ENCODE results near the gene MUC5AC. TPM values are rescaled to one million over a fixed set of nuclear protein-coding genes. Genes with fewer than 3 reads are reported as not detected.
"Not testable (repeated sequence)": the region's sequence is repeated elsewhere in the genome, so short reads cannot be mapped to it uniquely, and the experiment has no call there.

Gene MUC5AC, protein sequence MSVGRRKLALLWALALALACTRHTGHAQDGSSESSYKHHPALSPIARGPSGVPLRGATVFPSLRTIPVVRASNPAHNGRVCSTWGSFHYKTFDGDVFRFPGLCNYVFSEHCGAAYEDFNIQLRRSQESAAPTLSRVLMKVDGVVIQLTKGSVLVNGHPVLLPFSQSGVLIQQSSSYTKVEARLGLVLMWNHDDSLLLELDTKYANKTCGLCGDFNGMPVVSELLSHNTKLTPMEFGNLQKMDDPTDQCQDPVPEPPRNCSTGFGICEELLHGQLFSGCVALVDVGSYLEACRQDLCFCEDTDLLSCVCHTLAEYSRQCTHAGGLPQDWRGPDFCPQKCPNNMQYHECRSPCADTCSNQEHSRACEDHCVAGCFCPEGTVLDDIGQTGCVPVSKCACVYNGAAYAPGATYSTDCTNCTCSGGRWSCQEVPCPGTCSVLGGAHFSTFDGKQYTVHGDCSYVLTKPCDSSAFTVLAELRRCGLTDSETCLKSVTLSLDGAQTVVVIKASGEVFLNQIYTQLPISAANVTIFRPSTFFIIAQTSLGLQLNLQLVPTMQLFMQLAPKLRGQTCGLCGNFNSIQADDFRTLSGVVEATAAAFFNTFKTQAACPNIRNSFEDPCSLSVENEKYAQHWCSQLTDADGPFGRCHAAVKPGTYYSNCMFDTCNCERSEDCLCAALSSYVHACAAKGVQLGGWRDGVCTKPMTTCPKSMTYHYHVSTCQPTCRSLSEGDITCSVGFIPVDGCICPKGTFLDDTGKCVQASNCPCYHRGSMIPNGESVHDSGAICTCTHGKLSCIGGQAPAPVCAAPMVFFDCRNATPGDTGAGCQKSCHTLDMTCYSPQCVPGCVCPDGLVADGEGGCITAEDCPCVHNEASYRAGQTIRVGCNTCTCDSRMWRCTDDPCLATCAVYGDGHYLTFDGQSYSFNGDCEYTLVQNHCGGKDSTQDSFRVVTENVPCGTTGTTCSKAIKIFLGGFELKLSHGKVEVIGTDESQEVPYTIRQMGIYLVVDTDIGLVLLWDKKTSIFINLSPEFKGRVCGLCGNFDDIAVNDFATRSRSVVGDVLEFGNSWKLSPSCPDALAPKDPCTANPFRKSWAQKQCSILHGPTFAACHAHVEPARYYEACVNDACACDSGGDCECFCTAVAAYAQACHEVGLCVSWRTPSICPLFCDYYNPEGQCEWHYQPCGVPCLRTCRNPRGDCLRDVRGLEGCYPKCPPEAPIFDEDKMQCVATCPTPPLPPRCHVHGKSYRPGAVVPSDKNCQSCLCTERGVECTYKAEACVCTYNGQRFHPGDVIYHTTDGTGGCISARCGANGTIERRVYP (N-terminal part only)
- total RNA-seq (2014; rRNA removed; shearing (Covaris generic)): not detected in 2 replicates
- under 0.01 and 0.01 TPM in 2 replicates for polyA plus RNA-seq (2015; cell fraction: cytosol; rRNA removed)
- polyA plus RNA-seq (2015; cell fraction: nucleus; rRNA removed): 0.05 TPM in 1 of 2 replicates, not detected in the other

DNA sequence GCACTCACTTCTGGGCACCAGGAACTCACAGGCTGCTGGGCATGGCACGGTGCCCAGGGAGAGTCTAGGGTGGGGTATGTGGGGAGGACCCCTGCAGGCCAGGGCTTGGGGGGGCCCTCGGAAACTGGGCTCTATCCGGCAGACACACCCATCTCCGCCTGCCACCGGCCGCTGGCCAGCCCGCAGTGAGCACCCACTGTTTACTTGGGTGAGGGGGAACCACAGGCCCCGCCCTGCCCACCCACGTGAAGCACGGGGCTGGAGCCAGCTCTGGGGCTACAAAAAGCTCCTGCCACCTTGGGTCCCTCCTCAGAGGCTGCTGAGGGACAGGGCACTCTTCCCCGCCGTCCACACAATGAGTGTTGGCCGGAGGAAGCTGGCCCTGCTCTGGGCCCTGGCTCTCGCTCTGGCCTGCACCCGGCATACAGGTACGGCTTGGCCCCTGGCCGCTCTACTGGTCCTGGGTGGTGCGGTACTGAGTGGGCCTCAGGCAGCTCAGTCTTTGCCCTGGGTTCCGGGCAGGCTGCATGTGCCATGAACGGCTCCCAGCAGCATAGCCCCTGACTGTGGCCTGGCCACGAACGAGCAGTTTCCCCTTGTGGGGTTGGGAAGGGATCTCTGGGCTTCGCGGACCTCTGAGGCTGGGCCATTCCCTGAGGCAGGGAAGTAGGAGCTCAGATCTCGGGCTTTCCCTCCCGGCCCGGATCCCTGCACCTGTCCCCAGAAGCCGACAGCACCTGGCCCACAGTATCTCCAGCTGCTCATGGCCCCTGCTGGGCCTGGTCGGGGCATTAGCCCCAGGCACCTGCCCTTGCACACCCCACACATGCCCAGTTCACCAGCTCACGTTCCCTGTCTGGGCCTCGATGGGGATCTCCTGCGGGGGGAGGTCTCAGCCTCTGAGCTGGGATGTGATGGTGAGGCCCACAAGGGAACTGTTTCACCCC lies at the start of gene MUC5AC:
TSS of gene MUC5AC (plus strand) at position 309 of the 947 bp plus-strand sequence. CDS start at position 356, 47 bp downstream.
- DNase-seq (ENCODE audit: low read depth, low spot score): no peak
- in situ Hi-C loops (cut with HindIII; ENCODE audit: low pct_unique_long_range_greater_than_20kb, low sequenced_read_pairs): no loop called here

DNA sequence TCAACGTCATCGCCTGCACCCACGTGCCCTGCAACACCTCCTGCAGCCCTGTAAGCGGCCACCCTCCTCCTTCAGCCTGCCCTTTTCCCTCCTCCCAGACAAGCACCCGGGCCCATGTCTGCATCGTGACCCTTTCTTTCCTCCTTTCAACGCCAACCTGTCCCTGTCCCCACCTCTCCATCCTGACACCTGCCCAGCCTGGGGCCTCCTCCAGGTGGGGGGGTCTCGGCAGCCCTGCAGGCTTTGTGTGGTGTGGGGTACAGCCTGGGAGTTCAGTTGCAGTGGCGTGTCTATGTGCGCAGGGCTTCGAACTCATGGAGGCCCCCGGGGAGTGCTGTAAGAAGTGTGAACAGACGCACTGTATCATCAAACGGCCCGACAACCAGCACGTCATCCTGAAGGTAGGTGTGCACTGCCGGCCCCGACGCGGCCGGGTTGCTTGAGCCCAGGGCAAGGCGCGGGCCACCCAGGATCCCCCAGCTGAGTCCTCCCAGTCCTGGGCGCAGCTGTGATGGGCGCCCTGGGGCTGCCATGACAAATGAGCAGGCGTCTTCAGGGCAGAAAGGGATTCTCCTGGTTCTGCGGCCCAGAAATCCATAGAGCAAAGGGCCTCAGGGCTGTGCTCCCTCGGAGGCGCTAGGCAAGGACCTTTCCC lies 49.4 kb upstream of the MUC5AC start:
- no peak for DNase-seq (ENCODE audit: low read depth, low spot score)
- in situ Hi-C loops (cut with HindIII; ENCODE audit: low pct_unique_long_range_greater_than_20kb, low sequenced_read_pairs): no loop called here

DNA sequence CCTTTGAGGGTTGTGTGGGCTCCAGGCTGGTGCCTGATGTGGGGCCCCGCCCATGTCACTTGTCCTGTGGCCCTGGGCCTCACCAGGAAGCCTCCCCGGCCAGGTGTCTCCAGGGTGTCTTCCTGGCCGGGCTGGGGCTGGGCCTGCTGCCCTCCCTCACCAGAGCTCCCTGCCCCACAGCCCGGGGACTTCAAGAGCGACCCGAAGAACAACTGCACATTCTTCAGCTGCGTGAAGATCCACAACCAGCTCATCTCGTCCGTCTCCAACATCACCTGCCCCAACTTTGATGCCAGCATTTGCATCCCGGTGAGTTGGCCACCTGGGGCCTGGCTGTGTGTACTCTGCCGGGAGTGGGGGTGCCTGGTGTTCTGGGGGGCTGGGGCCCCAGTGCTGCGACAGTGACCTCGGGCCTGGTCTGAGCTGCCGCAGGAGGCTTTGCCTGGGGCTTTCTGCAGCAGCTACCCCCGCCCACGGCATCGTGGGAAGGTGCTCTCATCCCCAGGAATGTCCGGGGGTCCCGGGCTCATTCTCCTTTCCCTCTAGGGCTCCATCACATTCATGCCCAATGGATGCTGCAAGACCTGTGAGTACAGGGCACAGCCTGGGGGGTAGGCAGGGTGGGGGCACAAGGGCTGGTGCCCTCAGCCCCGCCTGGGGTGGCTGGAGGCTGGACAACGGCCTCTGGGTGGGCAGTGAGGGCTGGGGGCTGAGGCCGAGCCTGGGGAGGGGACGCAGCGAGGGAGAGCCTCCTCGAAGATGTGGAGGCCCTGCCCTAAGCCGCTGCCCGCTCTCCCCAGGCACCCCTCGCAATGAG lies 48.4 kb upstream of the MUC5AC start:
- in situ Hi-C loops (cut with HindIII; ENCODE audit: low pct_unique_long_range_greater_than_20kb, low sequenced_read_pairs): no loop called here
- DNase-seq (ENCODE audit: low read depth, low spot score): no peak

DNA sequence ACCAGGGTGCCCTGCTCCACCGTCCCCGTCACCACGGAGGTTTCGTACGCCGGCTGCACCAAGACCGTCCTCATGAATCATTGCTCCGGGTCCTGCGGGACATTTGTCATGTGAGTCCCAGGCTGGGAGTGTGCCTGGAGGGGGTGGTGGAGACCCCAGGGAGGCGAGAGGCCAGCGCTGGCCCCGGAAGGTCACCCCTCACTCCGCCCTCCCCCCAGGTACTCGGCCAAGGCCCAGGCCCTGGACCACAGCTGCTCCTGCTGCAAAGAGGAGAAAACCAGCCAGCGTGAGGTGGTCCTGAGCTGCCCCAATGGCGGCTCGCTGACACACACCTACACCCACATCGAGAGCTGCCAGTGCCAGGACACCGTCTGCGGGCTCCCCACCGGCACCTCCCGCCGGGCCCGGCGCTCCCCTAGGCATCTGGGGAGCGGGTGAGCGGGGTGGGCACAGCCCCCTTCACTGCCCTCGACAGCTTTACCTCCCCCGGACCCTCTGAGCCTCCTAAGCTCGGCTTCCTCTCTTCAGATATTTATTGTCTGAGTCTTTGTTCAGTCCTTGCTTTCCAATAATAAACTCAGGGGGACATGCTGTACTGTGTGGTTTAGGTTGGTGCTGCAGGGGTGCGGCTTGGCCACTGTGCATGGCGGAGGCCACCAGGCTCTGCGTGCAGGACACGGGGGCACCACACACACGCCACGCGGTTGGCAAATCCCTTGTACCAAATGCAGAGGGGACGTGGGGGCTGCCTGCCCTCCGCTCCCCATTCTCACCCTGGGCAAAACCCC lies 47.6 kb upstream of the MUC5AC start:
- no peak for DNase-seq (ENCODE audit: low read depth, low spot score)
- in situ Hi-C loops (cut with HindIII; ENCODE audit: low pct_unique_long_range_greater_than_20kb, low sequenced_read_pairs): no loop called here

DNA sequence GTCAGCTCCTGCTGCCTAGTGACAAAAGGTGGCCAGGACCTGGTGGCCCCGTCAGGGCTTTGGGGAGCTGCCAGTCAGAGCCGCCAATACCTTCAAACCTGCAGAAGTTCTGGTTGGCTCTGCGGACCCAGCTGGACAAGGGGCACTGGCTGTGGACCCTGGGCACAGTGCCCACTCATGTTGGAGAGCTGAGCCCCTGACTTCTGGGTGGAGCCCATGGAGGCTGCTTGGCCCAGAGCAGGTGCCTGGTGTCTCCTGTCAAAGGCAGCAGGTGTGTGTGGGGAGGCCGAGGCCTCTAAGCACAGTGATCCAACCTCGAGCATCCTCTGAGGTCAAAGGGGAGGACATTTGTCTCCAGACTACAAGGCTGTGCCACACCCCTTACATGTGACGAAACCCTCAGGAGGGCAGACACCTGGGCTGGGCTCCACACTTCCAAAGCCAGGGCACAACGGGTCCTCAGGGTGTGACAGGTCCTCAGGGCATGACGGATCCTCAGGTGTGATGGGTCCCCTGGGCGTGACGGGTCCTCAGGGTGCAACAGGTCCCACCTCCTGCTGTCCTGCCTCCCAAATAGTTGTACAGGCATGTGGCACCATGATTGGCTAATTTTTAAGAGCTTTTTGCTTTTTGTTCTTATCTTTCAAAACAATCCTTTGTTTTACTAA lies 46.1 kb upstream of the MUC5AC start:
- no peak for DNase-seq (ENCODE audit: low read depth, low spot score)
- in situ Hi-C loops (cut with HindIII; ENCODE audit: low pct_unique_long_range_greater_than_20kb, low sequenced_read_pairs): no loop called here

DNA sequence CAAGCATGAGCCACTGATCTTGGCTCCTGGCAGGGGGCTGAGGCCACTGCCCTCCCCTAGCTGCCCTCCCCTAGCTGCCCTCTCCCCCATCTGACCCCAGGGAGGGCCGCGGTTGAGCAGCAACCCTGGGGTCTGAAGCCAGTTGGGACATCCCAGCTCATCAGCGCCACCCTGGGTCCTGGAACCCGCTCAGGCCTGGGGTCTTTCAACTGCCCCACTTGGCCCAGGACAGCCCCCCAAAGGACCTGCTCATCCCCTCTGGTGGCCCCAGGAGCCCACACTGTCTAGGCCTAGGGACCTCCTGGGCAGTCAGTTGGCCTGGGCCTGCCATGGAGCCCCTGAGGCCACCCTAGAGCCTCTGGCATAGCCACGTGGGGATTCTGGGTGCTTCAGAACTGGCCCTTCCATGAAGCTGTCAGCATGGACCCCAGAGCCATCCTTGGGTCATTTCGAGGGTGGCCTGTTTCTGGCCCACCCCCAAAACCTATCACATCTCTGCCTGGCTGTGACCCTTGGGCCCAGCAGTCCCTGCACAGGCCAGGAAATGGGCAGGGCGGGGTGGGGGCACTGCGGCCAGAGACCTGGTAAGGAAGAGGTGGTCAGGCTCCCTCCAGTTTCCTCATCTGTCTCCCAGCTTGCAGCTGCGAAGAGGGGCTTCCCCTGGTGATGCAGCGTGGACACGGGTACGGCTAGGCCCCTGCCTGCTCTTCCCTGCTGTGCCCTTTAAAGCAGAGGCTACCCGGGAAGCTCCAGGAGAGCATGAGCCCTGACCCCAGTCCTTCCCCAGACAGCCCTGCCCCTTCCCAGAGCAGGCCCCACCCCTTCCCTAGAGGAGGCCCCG lies 45.2 kb upstream of the MUC5AC start:
- DNase-seq (ENCODE audit: low read depth, low spot score): no peak
- in situ Hi-C loops (cut with HindIII; ENCODE audit: low pct_unique_long_range_greater_than_20kb, low sequenced_read_pairs): no loop called here

DNA sequence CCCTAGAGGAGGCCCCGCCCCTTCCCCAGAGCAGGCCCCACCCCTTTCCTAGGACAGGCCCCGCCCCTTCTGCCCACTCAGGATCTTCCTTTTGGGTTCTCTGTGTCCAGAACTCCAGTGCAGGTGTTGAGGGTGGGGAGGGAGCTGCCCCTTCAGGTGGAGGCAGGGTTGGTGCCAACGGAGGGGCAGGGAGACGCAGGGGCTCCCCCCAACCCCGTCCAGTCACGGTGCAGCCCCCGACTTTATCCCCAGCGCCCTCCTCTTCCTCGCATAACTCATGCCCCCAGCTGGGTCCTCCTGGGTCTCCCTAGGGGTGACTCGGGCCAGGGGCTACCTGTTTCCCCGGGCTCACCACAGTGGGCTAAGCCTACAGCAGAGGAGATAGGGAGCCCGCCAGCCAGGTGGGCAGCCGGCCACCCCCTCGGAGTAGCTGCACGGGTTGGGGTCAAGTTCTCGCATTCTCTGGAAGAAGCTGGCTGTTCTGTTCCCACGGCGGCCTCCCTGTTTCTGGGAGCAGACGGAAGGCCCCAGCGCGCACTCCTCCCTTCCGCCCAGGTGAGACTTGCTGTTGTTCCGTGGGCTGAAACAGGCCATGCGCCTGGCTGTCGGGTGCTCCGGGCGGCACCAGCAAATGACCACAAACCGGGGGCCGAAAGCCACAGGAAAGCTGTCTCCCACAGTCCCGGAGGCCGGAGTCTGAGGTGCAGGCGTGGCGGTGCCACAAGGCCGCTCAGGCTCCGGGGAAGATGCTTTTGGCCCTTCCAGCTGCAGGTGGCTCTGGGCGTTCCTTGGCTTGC lies 44.1 kb upstream of the MUC5AC start:
- no peak for DNase-seq (ENCODE audit: low read depth, low spot score)
- in situ Hi-C loops (cut with HindIII; ENCODE audit: low pct_unique_long_range_greater_than_20kb, low sequenced_read_pairs): no loop called here

DNA sequence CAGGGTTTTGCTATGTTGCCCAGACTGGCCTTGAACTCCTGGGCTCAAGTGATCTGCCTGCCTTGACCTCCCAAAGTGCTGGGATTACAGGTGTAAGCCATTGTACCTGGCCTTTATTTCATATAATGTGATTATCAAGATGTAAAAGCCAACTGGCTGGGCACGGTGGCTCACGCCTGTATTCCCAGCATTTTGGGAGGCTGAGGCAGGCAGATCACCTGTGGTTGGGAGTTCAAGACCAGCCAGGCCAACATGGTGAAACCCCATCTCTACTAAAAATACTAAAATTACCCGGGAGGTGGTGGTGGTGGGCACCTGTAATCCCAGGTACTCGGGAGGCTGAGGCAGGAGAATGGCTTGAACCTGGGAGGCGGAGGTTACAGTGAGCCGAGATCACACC lies 42.5 kb upstream of the MUC5AC start:
- in situ Hi-C loops (cut with HindIII; ENCODE audit: low pct_unique_long_range_greater_than_20kb, low sequenced_read_pairs): not testable (repeated sequence)

DNA sequence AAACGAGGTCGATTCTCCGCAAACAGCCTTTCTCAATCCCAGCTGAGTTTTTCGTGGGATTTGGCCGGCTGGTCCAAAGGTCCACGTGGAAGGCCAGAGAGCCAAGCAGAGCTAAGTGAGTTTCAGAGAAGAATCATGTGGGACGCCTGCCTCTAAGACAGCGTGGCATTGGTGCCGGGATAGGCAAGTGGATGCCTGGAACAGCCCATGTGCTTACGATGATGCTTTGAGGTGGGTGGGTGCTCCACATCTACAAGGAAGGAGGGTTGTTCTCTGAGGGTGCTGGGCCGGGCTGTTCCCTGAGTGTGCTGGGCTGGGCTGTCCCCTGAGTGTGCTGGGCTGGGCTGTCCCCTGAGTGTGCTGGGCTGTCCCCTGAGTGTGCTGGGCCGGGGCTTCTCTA lies 41.6 kb upstream of the MUC5AC start:
- in situ Hi-C loops (cut with HindIII; ENCODE audit: low pct_unique_long_range_greater_than_20kb, low sequenced_read_pairs): no loop called here
- DNase-seq (ENCODE audit: low read depth, low spot score): no peak

More for the DNA sequence above, 42.5 kb upstream of the MUC5AC start:
- not testable (repeated sequence) for DNase-seq (ENCODE audit: low read depth, low spot score)

DNA sequence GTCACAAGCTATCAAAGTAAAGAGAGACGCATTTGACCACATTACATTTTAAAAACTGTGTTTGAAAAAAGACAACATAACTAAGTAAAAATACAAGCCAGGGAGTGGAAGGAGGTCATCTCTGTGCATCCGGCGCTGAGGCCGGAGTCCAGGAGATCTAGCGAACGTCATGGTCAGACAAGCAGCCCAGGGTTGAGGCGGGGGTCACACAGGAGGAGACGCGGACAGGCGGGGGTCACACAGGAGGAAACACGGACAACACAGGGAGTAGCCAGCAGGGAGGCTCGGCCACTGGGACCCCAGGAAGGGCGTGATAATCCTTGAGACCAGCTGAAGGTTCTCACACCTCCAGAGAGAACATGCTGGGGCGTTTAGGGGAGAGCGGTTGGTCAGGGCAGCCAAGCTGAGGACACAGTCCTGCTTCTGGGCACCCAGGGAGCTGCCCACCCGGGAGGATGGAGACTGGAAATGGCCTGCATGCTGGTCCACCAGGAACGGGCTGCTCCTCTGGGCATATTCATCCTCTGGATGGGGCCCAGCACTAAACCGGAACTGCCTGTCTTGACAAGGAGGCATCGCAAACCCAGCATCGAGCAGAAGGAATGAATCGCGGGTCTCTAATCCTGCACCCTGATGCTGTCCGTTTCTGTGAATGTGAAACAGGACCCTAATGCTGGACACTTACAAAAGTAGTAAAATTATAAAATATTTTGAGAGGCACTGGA lies 40.9 kb upstream of the MUC5AC start:
- no peak for DNase-seq (ENCODE audit: low read depth, low spot score)
- in situ Hi-C loops (cut with HindIII; ENCODE audit: low pct_unique_long_range_greater_than_20kb, low sequenced_read_pairs): no loop called here

DNA sequence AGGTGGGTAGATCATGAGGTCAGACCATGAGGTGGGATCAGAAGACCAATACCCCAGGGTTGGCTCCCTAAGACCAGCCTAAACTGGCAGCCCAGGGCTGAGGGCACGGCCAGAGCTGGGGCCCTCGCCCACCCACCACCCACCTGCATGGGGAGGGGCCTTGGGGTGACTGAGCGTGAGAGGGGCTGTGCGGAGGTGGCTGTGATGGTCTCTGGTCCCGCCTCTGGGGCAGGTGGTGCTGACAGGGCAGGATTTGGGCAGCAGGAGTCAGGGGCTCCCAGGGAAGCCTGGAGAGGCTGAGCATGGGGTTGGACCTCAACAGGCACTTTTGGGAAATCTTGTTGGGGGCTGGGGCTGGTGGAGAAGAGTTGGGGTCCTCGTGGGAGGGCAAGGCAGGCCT lies 39.8 kb upstream of the MUC5AC start:
- in situ Hi-C loops (cut with HindIII; ENCODE audit: low pct_unique_long_range_greater_than_20kb, low sequenced_read_pairs): no loop called here
- DNase-seq (ENCODE audit: low read depth, low spot score): no peak

Measured in SK-MEL-5 (cell line).